OCI-LY7 (cell line): Measurements from ENCODE around the gene SCAP. TPM values are rescaled to one million over a fixed set of nuclear protein-coding genes. Genes with fewer than 3 reads are reported as not detected.

Experiments used
- BruUV-seq: library from RNA; stranded (reverse); fragments of 400-500 nt; replicated peaks from 2 replicates; lab custom pipeline; 2021; lab: Mats Ljungman, UMichigan
- CTCF ChIA-PET: fragments of 300-600 bp; sonication (Branson Sonifier 250); formaldehyde crosslinking; loops from one replicate; lab custom pipeline; 2022; ENCODE audit warnings: antibody characterized with exemption; ENCODE audit not compliant: unreplicated experiment; lab: Charles Lee
- POLR2A ChIA-PET: fragments of 300-600 bp; sonication (Branson Sonifier 250); formaldehyde crosslinking; loops from one replicate; lab custom pipeline; 2022; ENCODE audit warnings: antibody characterized with exemption; lab: Charles Lee
- DNase-seq: peaks from one replicate; pipeline ENCODE4 v3.0.0-alpha.2; 2015; ENCODE audit warnings: low spot score
- H2AFZ ChIP-seq: fragments of 200-600 bp; sonication (generic), shearing (Covaris generic); 2 replicates; pipeline ENCODE4 v1.6.1; 2014; ENCODE audit warnings: mild to moderate bottlenecking, antibody characterized with exemption, low read length, moderate library complexity
- H3K27ac ChIP-seq: fragments of 200-600 bp; sonication (generic); 2 replicates; pipeline ENCODE4 v1.5.1; 2014; ENCODE audit warnings: mixed run types, low read depth, mild to moderate bottlenecking, moderate library complexity, low read length, inconsistent platforms; ENCODE audit not compliant: poor library complexity, severe bottlenecking
- H3K36me3 ChIP-seq: fragments of 200-600 bp; sonication (generic); 2 replicates; pipeline ENCODE4 v1.6.1; 2014; ENCODE audit warnings: mild to moderate bottlenecking, antibody characterized with exemption, low read length, moderate library complexity, mixed read lengths; ENCODE audit not compliant: insufficient read depth
- H3K4me1 ChIP-seq: fragments of 200-600 bp; sonication (generic); 2 replicates; pipeline ENCODE4 v1.5.1; 2014; ENCODE audit warnings: mild to moderate bottlenecking, low read length; ENCODE audit not compliant: insufficient read depth, poor library complexity, severe bottlenecking
- H3K4me2 ChIP-seq: fragments of 200-600 bp; sonication (generic); 2 replicates; pipeline ENCODE4 v1.6.1; 2014; ENCODE audit warnings: mild to moderate bottlenecking, low read length
- H3K4me3 ChIP-seq: fragments of 200-600 bp; sonication (generic); 2 replicates; pipeline ENCODE4 v1.5.1; 2014; ENCODE audit warnings: mild to moderate bottlenecking, low read depth, low read length; ENCODE audit not compliant: poor library complexity, severe bottlenecking
- H3K79me2 ChIP-seq: fragments of 200-600 bp; sonication (generic); 2 replicates; pipeline ENCODE4 v1.6.1; 2016; ENCODE audit warnings: low read depth, mild to moderate bottlenecking, low read length, moderate library complexity, mixed read lengths; ENCODE audit not compliant: insufficient read depth
- H3K9me2 ChIP-seq: fragments of 200-600 bp; sonication (generic); 2 replicates; pipeline ENCODE4 v1.6.1; 2016; ENCODE audit warnings: mild to moderate bottlenecking, low read length, mixed read lengths; ENCODE audit not compliant: insufficient read depth
- H3K9me3 ChIP-seq: fragments of 200-600 bp; sonication (generic); 2 replicates; pipeline ENCODE4 v1.6.1; 2014; ENCODE audit warnings: mild to moderate bottlenecking, mixed run types, low read length, mixed read lengths
- H4K20me1 ChIP-seq: fragments of 200-600 bp; sonication (generic); 2 replicates; pipeline ENCODE4 v1.6.1; 2014; ENCODE audit warnings: mild to moderate bottlenecking, antibody characterized with exemption, low read length, moderate library complexity, mixed read lengths; ENCODE audit not compliant: insufficient read depth
- EZH2phosphoT487 ChIP-seq: fragments of 200-600 bp; sonication (generic); IDR thresholded peaks from 2 replicates; pipeline ENCODE4 v1.6.1; 2018; ENCODE audit warnings: low read depth, borderline replicate concordance, mild to moderate bottlenecking, mixed run types, antibody characterized with exemption, low read length, moderate library complexity, mixed read lengths
- intact Hi-C: fragments of 100-400 bp; cut with micrococcal nuclease; formaldehyde crosslinking; loops from one replicate; pipeline ENCODE4 v1.10.0; 2022; ENCODE audit not compliant: unreplicated experiment
- total RNA-seq, 2 experiments: library from RNA; depleted of rRNA in 1 of 2; stranded (reverse); fragments of >200 nt in 1 of 2; shearing (Covaris generic) in 1 of 2; gene quantifications; 2 replicates each; pipeline ENCODE4 v1.2.3, GENCODE V29; 2014 to 2022
- TF ChIP-seq, protein P1 (sequence below): fragments of 200-600 bp; sonication (generic); conservative IDR thresholded peaks from 2 replicates; pipeline ENCODE4 v1.5.1; 2014; ENCODE audit warnings: mild to moderate bottlenecking, antibody characterized with exemption, low read length, moderate library complexity, mixed read lengths

SCAP gene
- total RNA-seq, 2 experiments from 2014 or later, result 63.7 to 70.5 TPM

DNA sequence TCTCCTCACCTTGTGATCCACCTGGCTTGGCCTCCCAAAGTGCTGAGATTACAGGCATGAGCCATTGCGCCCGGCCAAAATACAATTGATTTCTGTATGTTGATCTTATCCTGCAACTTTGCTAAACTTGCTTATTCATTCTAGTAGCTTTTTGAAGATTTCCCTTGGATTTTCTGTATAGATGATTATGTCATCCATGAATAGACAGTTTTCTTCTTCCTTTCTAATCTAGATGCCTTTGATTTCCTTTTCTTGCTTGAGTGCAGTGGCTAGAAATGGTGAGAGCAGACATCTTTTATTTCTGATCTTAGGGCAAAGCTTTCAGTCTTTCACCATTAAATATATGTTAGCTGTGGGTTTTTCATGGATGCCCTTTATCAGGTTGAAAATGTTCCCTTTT is 42.2 kb upstream of the SCAP start:
- CTCF ChIA-PET, result no interaction called here
- Histone ChIP-seq H3K79me2 (peaks cover under 1% of the 10 kb centered on the region; the same call in 1 of the 2 replicates), H3K27ac (no peak overlapping the region), H2AFZ (no peak overlapping the region), H4K20me1 (no peaks in the 10 kb centered on the region), H3K4me3 (no peak overlapping the region), H3K9me2 (no peaks in the 10 kb centered on the region), H3K4me1 (no peaks in the 10 kb centered on the region), H3K36me3 (no peaks in the 10 kb centered on the region), H3K4me2 (no peak overlapping the region), H3K9me3 (no peaks in the 10 kb centered on the region)
- BruUV-seq, result no TSS peak
- POLR2A ChIA-PET, result interaction anchor here (0.7 kb wide), 1 partner anchor 331 kb away, joined by 4 read pairs; no protein-coding TSS in a partner anchor
- DNase-seq, result no peak
- intact Hi-C loops, result no loop called here
- TF ChIP-seq, protein P1, sequence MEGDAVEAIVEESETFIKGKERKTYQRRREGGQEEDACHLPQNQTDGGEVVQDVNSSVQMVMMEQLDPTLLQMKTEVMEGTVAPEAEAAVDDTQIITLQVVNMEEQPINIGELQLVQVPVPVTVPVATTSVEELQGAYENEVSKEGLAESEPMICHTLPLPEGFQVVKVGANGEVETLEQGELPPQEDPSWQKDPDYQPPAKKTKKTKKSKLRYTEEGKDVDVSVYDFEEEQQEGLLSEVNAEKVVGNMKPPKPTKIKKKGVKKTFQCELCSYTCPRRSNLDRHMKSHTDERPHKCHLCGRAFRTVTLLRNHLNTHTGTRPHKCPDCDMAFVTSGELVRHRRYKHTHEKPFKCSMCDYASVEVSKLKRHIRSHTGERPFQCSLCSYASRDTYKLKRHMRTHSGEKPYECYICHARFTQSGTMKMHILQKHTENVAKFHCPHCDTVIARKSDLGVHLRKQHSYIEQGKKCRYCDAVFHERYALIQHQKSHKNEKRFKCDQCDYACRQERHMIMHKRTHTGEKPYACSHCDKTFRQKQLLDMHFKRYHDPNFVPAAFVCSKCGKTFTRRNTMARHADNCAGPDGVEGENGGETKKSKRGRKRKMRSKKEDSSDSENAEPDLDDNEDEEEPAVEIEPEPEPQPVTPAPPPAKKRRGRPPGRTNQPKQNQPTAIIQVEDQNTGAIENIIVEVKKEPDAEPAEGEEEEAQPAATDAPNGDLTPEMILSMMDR, result no peak
- TF ChIP-seq EZH2phosphoT487, result no peak

DNA sequence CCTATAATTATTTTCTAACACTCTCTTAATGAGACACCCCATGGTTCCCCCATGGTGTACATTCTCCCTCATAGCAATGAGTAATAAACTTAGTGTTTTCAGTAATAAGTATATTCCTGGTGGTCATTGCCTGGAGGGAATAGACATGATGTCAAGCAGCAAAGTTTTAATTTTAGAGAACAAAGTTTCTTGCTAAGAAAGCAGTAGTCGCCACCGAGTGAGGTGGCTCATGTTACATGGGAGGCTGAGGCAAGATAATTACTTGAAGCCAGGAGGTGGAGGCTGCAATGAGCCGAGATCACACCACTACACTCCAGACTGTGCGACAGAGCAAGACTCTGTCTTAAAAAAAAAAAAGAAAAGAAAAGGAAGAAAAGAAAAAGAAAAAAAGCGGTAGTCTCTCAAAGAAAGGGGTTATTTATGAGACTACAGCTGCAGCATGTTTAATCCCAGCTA is 40.2 kb upstream of the SCAP start:
- Histone ChIP-seq H3K36me3 (peaks cover 6% of the 10 kb centered on the region), H3K4me3 (no peak overlapping the region), H2AFZ (peak overlapping the region; percentile 7; the same call in 1 of the 2 replicates), H3K27ac (no peak overlapping the region), H3K9me3 (no peaks in the 10 kb centered on the region), H3K9me2 (no peaks in the 10 kb centered on the region), H3K4me2 (no peak overlapping the region), H3K79me2 (peaks cover 21% of the 10 kb centered on the region), H3K4me1 (peaks cover 10% of the 10 kb centered on the region), H4K20me1 (no peaks in the 10 kb centered on the region)
- DNase-seq, result no peak
- intact Hi-C loops, result no loop called here
- ChIA-PET CTCF (no interaction called here), POLR2A (interaction anchor here (0.6 kb wide), 2 partner anchors 370 to 1340 kb away, joined by 3 to 4 read pairs; no protein-coding TSS in a partner anchor)
- no peak for TF ChIP-seq EZH2phosphoT487
- TF ChIP-seq, protein P1, result no peak
- no TSS peak for BruUV-seq

DNA sequence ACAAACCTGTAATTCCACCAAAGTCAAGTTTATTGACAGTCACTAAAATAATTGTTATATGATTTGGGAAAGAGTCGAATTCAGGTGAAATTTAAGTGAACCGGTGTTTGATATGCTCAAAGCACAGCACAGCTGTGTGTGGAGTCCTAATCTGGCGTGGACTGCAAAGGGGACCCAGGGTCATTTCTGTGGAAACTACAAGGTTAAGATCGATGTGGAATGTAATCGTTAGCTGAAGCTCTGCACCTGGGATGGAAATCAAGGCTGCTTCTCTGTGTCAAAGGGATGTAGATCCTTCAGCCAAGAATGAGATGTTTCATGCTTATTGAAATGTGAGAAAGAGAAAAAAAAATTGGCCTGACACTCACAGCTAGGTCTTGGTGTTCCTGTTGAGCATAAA is 39.4 kb upstream of the SCAP start:
- Histone ChIP-seq H3K9me2 (no peaks in the 10 kb centered on the region), H3K4me1 (peaks cover 10% of the 10 kb centered on the region), H3K27ac (no peak overlapping the region), H4K20me1 (no peaks in the 10 kb centered on the region), H2AFZ (no peak overlapping the region; the same call in 1 of the 2 replicates), H3K4me3 (no peak overlapping the region), H3K36me3 (peaks cover 14% of the 10 kb centered on the region), H3K4me2 (no peak overlapping the region), H3K9me3 (no peaks in the 10 kb centered on the region), H3K79me2 (peaks cover 28% of the 10 kb centered on the region)
- no peak for DNase-seq
- BruUV-seq, result no TSS peak
- intact Hi-C loops, result no loop called here
- POLR2A ChIA-PET, result no interaction called here
- TF ChIP-seq EZH2phosphoT487, result no peak
- TF ChIP-seq, protein P1, result no peak
- CTCF ChIA-PET, result no interaction called here
